GM18507 (cell line): ENCODE measurements around the gene TUFT1.
"Not testable (repeated sequence)": the region's sequence is repeated elsewhere in the genome, so short reads cannot be mapped to it uniquely, and the experiment has no call there.

Experiments
- DNase-seq: peaks from one replicate; pipeline ENCODE4 v3.0.0; 2011; ENCODE audit warnings: low read depth; ENCODE audit not compliant: insufficient read length; ENCODE audit errors: extremely low spot score
- FAIRE-seq: peaks from 2 replicates; lab custom pipeline; 2011; peaks lifted over from hg19 to GRCh38; lab: Jason Lieb, UNC

TUFT1 gene

DNA sequence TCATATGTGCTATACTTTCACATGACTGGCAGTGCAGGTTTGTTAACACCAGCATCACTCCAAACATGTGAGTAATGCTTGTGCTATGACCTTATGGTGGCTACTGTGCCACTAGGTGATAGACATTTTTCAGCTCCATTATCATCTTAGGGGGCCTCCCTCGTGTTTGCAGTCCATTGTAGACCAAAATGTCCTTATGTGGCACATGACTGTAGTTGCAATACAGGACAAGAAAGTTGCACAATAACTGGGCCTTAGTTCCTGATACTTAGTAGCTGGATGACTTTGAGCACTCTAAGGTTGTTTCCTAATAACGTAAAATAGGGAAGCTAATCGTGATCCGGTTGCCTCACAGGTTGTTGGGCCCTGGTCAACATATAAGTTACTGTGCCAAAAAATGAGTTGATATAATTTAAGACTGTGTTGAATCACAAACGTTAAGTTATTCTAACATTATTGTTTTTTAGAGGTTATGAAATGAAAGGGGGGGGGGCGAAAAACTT lies 71.2 kb downstream of the TUFT1 start:
- no peak for DNase-seq
- FAIRE-seq, result no peak

DNA sequence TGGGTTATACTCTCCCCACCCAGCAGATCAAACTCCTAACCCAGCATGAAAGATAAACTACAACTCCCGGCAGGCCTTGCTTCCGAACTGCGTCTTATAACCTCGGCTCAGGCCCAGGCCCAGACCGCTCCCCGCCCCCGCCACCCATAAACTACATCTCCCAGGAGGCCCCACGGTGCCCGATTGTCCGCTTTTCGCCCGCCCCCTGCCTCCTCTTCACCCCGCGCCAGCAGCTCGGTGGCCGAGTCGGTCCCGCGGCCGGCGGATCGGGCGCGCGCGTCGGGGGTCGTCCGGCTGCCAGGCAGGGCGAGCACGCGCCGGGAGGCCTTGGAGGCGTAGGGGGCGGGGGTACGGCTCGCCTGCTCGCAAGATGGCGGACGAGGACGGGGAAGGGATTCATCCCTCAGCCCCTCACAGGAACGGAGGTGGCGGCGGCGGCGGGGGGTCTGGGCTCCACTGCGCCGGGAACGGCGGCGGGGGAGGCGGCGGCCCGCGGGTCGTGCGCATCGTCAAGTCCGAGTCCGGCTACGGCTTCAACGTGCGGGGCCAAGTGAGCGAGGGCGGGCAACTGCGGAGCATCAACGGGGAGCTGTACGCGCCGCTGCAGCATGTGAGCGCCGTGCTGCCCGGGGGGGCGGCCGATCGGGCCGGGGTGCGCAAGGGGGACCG lies 71.9 kb downstream of the TUFT1 start, which contains the start of gene SNX27:
Gene SNX27 (plus strand): TSS at position 219 of the 669 bp plus-strand sequence. CDS start 152 bp downstream, at position 371.
- peak; percentile 90 for DNase-seq
- peak; percentile 85 for FAIRE-seq

GRCh38 chr1:151612501-151613281 lies 72.6 kb downstream of the TUFT1 start:
- FAIRE-seq (peak; percentile 31), DNase-seq (no peak)

GRCh38 chr1:151613282-151613780 lies 73.2 kb downstream of the TUFT1 start:
- DNase-seq (no peak), FAIRE-seq (no peak)

DNA sequence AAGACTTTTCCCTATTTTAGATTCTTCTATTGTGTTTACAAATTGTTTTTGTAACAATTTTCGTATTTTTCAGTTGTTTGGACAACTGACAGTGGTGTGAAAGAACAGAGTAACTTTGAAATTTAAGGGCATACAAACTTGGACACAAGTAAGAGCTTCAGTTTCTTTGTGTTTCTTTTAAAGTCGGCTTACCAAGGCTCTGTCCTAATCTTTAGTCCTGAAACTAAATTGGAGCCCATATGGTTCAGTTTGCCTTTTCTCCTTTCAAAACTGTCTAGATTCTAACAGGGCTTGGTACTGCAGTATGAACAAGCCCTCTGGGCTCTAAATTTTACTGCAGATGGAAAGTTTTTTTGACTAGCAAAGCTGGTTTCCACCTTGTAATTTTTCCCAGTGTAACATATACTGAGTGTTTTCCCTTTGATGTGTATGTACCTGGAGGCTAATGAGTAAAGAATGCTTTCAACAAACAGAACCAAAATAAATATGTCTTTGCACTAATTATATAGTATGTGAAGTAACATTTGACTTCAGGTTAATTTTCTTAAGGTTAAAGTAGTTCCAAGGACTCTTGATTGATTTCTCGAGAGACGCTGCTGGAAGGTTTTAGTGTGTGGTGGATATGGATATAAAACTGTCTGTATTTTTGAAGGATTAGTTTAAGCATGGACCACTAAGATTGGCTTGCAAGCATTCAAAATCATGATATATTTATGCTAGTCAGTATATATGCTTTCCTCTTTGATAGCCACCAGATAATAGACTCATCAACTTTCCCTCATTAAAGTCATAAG lies 75.8 kb downstream of the TUFT1 start:
- no peak for DNase-seq
- no peak for FAIRE-seq

GRCh38 chr1:151616505-151616849 lies 76.4 kb downstream of the TUFT1 start:
- FAIRE-seq, result no peak
- DNase-seq, result no peak

GRCh38 chr1:151618003-151618402 lies 77.9 kb downstream of the TUFT1 start:
- FAIRE-seq, result no peak
- no peak for DNase-seq

- FAIRE-seq, result no peak
Measured at GRCh38 chr1:151618470-151618869, 78.4 kb downstream of the TUFT1 start.

DNA sequence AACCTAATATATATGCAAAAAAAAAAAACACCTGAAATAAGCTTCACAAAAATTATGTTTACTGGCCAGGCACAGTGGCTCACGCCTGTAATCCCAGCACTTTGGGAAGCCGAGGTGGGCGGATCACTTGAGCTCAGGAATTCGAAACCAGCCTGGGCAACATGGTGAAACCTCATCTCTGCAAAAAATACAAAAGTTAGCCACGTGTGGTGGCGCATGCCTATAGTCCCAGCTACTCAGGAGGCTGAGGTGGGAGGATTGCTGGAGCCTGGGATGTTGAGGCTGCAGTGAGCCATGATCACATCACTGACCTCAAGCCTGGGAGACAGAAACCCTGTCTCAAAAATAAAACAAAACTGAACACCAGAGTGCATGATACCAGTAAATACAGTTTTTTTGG lies 78.9 kb downstream of the TUFT1 start:
- DNase-seq, FAIRE-seq: not testable (repeated sequence)

More at GRCh38 chr1:151618470-151618869, 78.4 kb downstream of the TUFT1 start:
- no peak for DNase-seq

DNA sequence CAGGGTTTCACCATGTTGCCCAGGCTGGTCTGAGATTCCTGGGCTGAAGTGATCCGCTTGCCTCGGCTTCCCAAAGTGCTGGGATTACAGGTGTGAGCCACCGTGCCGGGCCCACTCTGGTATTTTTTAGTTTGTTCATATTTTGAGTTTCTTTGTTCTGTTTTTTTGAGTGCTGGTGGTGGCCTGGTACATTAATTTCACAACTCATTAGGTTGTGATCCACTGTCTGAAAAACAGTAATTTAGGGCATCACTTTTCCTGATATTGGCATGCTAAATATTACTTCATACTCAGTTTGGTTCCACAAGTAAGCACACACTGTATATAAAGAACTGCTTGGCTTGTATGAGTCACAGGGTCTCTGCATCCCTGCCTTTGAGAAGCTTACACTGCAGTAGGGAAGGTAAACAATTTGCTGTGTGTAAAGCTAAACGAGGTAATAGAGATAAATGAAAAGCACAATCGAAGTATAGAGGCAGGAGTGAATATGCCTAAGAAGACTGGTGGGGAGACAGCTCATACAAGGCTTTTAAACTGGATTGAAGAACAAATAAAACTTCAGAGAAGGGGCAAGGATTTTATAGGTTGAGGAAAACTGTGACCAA lies 79.5 kb downstream of the TUFT1 start:
- FAIRE-seq, result no peak
- no peak for DNase-seq

DNA sequence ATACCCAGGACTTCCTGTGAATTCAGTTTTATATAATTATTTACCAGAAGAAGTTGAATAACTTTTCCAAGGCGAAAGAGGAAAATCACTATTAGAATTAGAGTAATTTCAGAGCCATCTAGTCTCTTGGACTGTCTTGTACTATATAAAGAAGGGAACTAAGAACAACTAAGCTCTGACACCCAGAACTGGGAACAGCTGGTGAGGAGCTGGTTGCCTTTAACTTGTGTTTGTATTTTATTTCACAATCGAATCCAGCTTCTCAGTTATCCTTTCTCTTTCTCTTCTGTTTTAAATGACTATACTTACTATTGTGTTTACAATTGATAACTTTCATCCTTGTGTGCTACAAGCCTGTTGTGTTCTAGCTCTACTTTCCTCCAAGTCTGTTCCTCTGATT lies 80.2 kb downstream of the TUFT1 start:
- FAIRE-seq (no peak), DNase-seq (no peak)

DNA sequence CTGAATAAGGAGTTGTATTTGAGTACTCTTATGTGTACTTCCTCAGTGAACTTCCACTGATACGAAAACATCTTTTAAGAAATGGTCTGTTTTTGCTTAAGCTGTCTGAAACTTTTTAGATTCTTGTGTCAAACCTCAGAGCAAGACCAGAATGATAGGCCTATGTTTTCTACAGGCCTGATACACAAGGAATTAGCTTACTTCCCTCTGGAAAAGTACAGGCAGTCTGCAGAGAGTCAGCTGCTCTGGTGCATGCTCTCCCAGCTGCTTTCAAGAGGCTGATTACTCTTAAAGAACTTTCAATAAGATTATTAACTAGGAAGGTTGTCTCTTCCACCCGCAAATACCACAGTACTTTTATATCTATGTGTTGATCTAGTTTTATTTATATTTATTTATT lies 81.2 kb downstream of the TUFT1 start:
- DNase-seq, result no peak
- FAIRE-seq, result no peak

GRCh38 chr1:151624783-151625182 lies 84.7 kb downstream of the TUFT1 start:
- DNase-seq, result no peak
- FAIRE-seq, result no peak

- FAIRE-seq (no peak), DNase-seq (no peak)
Measured at GRCh38 chr1:151626740-151627334, 86.7 kb downstream of the TUFT1 start.

GRCh38 chr1:151629278-151629677 lies 89.2 kb downstream of the TUFT1 start:
- FAIRE-seq, result no peak
- no peak for DNase-seq
